Mononuclear cell (primary cell): Measurements from ENCODE around the gene CFAP68. TPM values are rescaled to one million over a fixed set of nuclear protein-coding genes. Genes with fewer than 3 reads are reported as not detected.

Experiments
- H3K27me3 ChIP-seq: 2 replicates; pipeline ENCODE4 v1.6.0; 2011; ENCODE audit warnings: low read length, control low read depth; ENCODE audit not compliant: insufficient read depth
- H3K4me1 ChIP-seq: 2 replicates; pipeline ENCODE4 v1.5.1; 2011; ENCODE audit warnings: mild to moderate bottlenecking, low read length, control low read depth; ENCODE audit not compliant: insufficient read depth
- H3K4me3 ChIP-seq: 2 replicates; pipeline ENCODE4 v1.5.1; 2011; ENCODE audit warnings: mild to moderate bottlenecking, low read length, moderate library complexity
- H3K9me3 ChIP-seq: 2 replicates; pipeline ENCODE4 v1.5.1; 2011; ENCODE audit warnings: low read depth, mild to moderate bottlenecking, control low read depth, low read length
- total RNA-seq: library from RNA; depleted of rRNA; stranded (reverse); fragments of >200 nt; gene quantifications from one replicate; pipeline ENCODE4 v1.2.3, GENCODE V29; 2012

The CFAP68 gene
- total RNA-seq, 1 donor = 13.2 TPM

DNA sequence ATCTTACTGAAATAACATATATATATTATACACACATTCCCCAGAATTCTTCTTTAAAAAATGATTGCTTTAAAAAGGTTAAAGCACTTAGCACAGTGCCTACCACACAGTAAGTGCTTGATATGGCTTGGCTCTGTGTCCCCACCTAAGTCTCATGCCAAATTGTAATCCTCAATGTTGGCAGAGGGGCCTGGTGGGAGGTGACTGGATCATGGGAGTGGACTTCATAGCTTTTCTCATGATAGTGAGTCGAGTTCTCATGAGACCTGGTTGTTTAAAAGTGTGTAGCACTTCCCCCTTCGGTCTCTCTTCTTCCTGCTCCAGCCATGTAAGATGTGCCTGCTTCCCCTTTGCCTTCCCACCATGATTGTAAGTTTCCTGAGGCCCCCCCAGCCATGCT is 26.1 kb downstream of the CFAP68 start:
- Histone ChIP-seq H3K9me3 (no peaks in the 10 kb centered on the region), H3K4me3 (no peak overlapping the region), H3K27me3 (no peaks in the 10 kb centered on the region), H3K4me1 (no peaks in the 10 kb centered on the region)

DNA sequence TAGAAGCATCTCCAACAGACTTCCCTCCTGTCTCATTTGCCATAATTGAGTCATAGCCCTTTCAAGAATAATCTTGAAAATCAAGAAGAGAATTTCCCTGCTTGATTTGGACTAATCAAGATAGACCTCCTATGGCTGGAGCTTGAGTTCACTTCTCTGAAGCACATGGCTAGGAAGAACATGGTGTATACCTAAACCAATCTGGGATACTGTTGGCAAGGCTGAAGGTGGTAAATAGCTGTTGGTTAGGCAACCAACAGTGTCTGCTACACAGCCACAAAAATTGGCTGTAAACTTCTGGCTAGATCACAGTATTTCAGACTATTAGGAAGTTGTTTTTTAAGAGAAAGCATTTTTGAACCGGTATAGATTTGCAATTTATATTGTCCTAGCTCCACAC is 27.3 kb downstream of the CFAP68 start:
- Histone ChIP-seq H3K9me3 (no peaks in the 10 kb centered on the region), H3K4me1 (no peaks in the 10 kb centered on the region), H3K27me3 (peaks cover 1% of the 10 kb centered on the region), H3K4me3 (no peak overlapping the region)

DNA sequence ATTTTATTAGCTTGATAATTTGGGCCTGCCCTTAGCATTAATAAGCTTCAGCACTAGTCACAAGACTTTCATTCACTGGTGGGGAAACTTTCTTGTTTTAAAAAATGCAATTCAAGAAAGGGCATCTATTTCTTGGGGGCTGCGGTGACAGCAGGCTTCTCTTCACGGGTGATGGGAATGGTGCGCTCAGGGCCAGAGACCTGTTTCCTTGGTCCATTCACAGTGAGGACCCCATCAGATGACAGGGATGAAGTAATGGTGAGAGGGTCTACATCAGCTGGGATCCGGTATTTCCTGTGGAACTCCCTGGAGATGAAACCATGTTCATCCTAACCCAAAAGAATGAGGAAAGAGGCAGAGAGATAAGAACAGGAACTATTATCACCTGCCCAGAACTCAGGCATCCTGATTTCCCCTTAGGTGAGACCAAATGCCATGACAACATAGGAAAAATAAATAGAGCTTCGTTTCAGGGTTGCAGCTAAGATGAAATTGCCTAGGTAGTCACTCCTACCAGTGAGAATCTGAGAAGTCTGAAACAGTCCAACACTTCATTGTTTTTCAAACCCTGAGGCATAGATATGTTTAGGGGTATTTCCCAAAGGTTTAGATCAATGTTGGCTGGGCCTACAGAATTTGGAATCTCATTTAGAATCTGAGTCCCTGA is 29.4 kb downstream of the CFAP68 start:
- Histone ChIP-seq H3K9me3 (no peaks in the 10 kb centered on the region), H3K4me1 (no peaks in the 10 kb centered on the region), H3K27me3 (peaks cover 15% of the 10 kb centered on the region), H3K4me3 (no peak overlapping the region)

DNA sequence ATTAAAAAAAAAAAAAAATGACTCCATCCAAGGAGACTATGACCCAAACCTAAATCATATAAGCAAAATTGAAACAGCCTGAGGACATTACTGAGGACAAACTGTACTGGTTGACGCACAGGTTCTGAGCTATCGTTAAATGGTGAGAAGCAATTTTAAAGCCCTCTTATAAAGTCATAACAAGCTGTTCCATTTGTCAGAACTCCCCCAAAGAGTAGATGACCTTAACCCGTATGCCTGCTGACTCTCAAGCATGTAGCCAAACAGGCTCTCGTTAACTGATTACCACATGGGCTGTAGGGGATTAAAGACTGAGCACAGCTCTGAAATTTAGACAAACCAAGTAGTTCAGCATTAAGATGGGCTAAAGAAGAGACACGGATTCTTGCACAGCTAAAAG is 30.0 kb downstream of the CFAP68 start:
- H3K4me3 ChIP-seq = no peak overlapping the region
- H3K9me3 ChIP-seq = no peaks in the 10 kb centered on the region
- no peaks in the 10 kb centered on the region for H3K4me1 ChIP-seq
- peaks cover 21% of the 10 kb centered on the region for H3K27me3 ChIP-seq

DNA sequence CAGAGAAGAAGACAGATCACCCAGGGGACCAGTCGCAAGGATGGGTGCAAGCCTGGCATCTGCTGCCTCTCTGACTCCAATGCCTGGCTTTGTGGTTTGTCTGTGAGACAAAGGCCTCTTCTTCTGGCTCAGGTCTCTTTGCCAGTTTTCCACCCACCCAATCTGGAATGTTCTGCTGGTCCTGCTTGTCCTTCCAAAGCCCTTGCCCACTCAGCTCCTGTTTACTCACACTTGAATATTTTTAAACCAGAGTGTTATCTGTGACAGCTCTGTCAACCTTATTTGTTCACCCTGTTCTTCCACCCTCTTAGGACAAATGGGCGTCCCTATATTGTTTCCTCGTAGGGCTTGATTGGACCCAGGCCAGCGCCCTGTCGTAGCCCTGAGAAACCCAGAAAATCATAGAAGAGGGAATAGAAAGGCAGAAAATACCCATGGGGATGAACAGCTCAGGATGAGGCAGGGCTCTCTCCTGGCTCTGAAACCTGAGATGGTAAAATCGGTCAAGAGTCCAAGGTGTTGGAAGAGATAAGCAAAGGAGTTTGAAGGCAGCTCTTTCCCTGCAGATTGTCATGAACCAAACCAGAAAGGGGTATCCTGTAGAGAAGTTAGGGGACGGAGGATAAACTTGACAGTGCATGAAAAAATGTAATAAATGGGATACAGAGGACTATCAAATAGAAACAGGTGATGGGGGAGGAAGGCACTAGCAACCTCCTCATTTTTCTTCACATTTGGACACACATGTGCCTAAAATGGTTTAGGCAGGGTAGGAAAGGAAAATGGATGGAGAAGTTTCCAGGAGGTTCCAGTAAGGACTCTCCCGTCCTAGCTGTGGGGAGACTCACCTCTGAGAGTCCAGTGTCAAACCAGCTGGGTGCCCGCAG is 31.6 kb downstream of the CFAP68 start:
- Histone ChIP-seq H3K27me3 (peaks cover 24% of the 10 kb centered on the region), H3K4me3 (no peak overlapping the region), H3K4me1 (no peaks in the 10 kb centered on the region), H3K9me3 (no peaks in the 10 kb centered on the region)

DNA sequence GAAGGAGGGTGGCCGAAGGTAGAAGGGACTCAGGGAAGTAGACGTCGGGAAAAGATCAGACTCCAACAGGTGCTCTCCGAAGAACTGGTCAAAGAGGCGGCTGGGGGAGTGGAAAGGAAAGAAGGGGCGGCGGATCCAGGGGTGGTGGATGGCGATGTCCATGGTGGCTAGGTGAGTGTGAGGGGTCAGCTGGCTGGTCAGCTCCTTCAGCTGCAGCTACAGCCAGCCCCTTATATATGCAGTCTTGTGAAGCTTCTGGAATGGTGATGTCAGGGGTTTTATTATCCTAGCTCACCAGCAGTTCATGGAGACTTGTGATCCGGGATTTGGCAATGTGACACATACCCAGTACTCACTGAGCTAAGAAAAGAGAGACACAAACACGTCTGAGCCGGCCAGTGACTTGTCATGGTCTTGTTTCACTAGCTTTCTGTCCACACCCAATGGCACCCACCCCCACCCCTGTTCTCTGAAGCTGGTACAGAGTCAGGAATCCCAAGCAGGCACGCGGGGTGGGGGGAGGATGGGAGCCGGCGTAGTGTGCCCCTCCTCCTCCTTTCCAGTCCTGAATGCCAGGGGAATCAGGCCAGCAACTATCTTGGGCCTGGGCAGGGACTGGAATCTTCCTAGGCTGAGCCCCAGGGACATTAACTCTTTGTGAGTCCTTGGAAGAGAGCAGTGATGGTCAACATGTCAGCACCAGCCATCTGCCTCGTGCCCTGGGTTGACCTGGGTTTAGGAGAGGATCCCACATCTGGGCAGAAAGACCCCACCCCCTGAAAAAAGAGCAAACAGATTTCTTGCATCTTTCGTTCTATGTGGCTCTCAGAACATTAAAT is 32.4 kb downstream of the CFAP68 start, which contains the start of gene CRYAB:
TSS of gene CRYAB (minus strand) at position 208 of the 839 bp plus-strand sequence. CDS start at position 162, 46 bp downstream.
- Histone ChIP-seq H3K27me3 (peaks cover 28% of the 10 kb centered on the region), H3K9me3 (no peaks in the 10 kb centered on the region), H3K4me3 (no peak within 1 kb of the TSS), H3K4me1 (no peaks in the 10 kb centered on the region)

DNA sequence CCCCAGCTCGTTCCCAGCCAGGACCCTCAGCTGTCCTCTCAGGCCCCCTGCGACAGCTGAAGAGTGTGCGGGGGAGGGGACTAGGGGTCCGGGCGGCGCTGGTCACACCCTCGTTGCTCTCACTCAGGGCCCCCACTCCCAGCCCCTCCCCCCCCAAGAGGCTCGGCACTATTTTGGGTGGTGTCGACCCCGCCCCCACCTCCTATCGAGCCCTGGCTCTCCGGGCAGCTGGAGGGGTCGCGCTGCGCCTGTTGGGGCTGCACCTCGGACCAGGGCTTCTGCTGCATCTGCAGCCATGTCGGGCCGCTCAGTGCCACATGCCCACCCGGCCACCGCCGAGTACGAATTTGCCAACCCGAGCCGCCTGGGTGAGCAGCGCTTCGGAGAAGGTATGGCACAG is 33.2 kb downstream of the CFAP68 start, which contains the start of gene HSPB2:
TSS of gene HSPB2 (plus strand) at position 200 of the 400 bp plus-strand sequence. CDS start at position 296, 96 bp downstream.
- peaks cover 28% of the 10 kb centered on the region for H3K27me3 ChIP-seq
- H3K9me3 ChIP-seq = no peaks in the 10 kb centered on the region
- no peak within 1 kb of the TSS for H3K4me3 ChIP-seq
- H3K4me1 ChIP-seq = no peaks in the 10 kb centered on the region

DNA sequence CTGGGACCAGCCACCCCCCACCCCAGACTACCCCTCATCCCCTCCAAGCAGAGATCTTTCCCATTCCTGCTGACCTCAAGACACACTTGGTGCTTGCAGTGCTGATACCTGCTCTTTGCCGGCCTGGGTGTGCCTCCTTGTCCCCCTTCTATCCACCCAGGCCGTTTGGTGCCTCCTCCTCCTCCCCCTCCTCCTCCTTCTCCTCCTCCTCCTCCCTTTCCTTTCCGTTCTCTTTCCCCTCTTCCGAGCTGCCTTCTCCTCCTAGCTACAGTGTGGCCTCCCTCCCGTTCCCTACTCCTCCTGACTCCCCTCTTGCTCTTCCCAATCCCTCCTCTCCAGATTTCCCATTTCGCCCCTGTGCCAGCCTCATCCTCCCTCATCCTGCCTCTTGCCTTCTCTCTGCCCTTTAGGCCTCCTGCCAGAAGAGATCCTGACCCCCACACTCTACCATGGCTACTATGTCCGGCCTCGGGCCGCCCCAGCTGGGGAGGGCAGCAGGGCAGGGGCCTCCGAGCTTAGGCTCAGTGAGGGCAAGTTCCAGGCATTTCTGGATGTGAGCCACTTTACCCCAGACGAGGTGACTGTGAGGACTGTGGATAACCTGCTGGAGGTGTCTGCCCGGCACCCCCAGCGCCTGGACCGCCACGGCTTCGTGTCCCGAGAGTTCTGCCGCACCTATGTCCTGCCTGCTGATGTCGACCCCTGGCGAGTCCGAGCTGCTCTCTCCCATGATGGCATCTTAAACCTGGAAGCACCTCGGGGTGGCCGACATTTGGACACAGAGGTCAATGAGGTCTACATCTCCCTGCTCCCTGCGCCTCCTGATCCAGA is 33.9 kb downstream of the CFAP68 start:
- H3K27me3 ChIP-seq = peaks cover 28% of the 10 kb centered on the region
- H3K9me3 ChIP-seq = no peaks in the 10 kb centered on the region
- no peaks in the 10 kb centered on the region for H3K4me1 ChIP-seq
- H3K4me3 ChIP-seq = no peak overlapping the region

DNA sequence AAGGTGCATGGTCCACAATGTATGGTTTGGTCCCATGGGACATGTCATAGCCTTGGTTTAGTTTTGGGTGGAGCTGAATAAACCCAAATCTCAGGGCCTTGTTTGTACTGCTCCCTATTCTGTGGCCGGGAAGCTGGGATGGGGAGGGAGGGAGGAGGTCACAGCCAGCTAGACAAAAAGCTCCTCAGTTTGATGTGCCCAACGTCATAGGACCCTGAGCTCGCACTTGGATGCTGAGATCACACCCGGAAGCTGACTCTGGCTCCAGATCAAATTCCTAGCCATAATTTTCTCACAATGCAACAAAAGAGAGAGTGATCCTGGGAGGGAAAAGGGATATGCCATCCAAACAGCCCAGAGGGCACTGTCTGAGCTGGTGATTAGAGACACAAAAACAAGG is 34.7 kb downstream of the CFAP68 start:
- Histone ChIP-seq H3K4me3 (no peak overlapping the region), H3K4me1 (no peaks in the 10 kb centered on the region), H3K27me3 (peaks cover 28% of the 10 kb centered on the region), H3K9me3 (no peaks in the 10 kb centered on the region)

DNA sequence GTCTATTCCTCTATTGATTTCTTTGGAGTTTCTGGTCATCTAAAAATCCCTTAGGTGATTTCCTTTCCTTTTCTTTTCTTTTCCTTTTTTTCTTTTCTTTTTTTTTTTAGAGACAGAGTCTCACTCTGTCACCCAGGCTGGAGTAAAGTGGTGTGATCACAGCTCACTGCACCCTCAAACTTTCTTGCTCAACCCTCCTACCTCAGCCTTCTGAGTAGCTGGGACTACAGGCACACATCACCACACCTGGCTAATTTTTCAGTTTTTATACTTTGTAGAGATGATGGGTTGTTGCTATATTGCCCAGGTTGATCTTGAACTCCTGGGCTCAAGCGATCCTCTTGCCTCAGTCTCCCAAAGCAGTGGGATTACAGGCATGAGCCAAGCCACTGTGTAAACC is 37.4 kb downstream of the CFAP68 start:
- H3K27me3 ChIP-seq = peaks cover 26% of the 10 kb centered on the region
- no peak overlapping the region for H3K4me3 ChIP-seq
- H3K4me1 ChIP-seq = peaks cover under 1% of the 10 kb centered on the region
- no peaks in the 10 kb centered on the region for H3K9me3 ChIP-seq

DNA sequence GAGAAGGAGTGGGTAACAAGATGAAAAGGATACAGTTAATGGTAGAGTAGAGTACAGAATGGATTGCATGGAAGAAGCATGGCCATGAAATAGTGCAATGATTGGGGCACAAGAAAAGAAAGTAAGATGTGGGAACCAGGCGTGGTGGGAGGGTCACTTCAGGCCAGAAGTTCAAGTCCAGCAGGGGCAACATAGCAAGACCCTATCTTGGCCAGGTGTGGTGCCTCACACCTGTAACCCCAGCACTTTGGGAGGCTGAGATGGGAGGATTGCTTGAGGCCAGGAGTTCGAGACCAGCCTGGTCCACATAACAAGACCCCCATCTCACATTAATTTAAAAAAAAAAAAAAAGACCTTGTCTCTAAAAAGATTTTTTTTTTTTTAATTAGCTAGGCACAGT is 38.0 kb downstream of the CFAP68 start:
- Histone ChIP-seq H3K27me3 (peaks cover 21% of the 10 kb centered on the region), H3K4me1 (peaks cover 5% of the 10 kb centered on the region), H3K9me3 (no peaks in the 10 kb centered on the region), H3K4me3 (no peak overlapping the region)

DNA sequence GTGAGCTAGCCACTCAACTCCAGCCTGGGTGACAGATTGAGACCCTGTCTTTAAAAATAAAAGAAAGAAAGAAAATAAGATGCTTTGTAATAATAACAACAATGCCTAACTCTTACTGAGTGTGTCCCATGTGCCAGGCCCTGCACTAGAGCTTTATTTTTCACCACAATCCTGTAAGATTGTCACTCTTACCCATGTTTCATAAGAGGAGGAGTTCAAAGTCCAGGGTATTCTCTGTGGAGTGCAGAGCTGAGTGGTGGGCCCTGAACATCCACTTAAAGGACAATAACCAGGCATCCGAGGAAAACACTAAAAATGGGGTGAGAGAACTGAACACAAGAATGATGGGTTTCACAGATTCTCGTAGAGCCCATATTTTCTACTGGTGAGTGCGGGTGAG is 38.4 kb downstream of the CFAP68 start:
- Histone ChIP-seq H3K27me3 (peaks cover 20% of the 10 kb centered on the region), H3K9me3 (no peaks in the 10 kb centered on the region), H3K4me1 (peaks cover 5% of the 10 kb centered on the region), H3K4me3 (no peak overlapping the region)

DNA sequence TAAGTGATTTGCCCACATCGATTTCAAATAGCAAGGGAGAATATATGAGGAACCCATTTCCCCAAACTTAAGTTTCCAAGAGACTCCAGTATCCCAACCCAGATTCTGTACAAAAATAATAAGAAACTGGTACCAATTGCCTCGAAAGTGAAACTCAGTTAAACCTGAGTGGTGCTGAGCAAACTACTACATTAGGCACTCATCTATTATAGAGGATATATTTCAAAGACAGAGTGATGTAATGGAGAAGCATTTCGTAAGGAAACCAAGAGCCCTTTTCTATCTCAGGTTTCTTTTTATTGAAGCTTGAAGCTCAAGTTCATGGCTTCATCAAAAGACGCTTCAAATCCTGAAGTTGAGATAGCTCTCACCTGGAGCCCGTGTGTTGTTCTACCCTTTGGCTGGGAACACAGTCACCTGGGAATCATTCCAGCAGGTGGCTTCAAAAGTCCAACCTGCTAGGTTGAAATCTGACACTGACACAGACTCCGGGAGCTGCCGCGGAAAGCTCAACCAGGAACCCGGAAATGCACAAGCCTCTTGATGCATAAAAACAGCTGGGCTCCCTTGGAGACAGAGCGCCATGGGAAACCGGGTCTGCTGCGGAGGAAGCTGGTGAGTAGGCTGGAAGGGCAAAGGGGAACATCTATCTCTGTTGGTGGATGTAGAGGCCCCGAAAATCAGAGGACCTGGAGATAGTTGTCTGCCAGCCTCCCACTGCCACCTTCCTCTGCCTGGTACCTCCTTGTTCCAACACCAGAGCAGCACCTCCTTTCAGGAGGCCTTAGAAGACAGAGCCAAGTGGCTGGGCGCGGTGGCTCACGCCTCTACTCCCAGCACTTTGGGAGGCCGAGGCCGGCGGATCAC is 39.3 kb downstream of the CFAP68 start, which contains the start of gene C11orf52:
TSS of gene C11orf52 (plus strand) at position 524 of the 867 bp plus-strand sequence. CDS start at position 584, 60 bp downstream.
- peaks cover 15% of the 10 kb centered on the region for H3K27me3 ChIP-seq
- no peaks in the 10 kb centered on the region for H3K9me3 ChIP-seq
- H3K4me1 ChIP-seq = peaks cover 10% of the 10 kb centered on the region
- no peak within 1 kb of the TSS for H3K4me3 ChIP-seq
